GM18505 (cell line): ENCODE measurements around the gene SLFN12.

Experiments used
- ATAC-seq: cut with Tn5 transposase; IDR thresholded peaks from one replicate; pipeline ENCODE4 v1.9.1; 2021; ENCODE audit not compliant: unreplicated experiment
- POLR2A ChIP-seq: IDR thresholded peaks from 4 replicates; pipeline ENCODE4 v1.6.1; 2011; ENCODE audit warnings: borderline replicate concordance; ENCODE audit not compliant: insufficient read depth, insufficient read length; ENCODE audit errors: extremely low read depth

The SLFN12 gene

GRCh38 chr17:35387496-35387895 lies 44.8 kb downstream of the SLFN12 start:
- ATAC-seq, result no peak
- TF ChIP-seq POLR2A, result no peak

- TF ChIP-seq POLR2A, result no peak
- no peak for ATAC-seq
Observed at GRCh38 chr17:35377706-35378105, 54.6 kb downstream of the SLFN12 start.

GRCh38 chr17:35377068-35377467 lies 55.2 kb downstream of the SLFN12 start:
- TF ChIP-seq POLR2A, result no peak
- no peak for ATAC-seq

GRCh38 chr17:35376245-35376644 lies 56.1 kb downstream of the SLFN12 start:
- ATAC-seq, result no peak
- TF ChIP-seq POLR2A, result no peak

- ATAC-seq, result no peak
- no peak for TF ChIP-seq POLR2A
Observed at GRCh38 chr17:35374766-35375344, 57.4 kb downstream of the SLFN12 start.

GRCh38 chr17:35373984-35374765 lies 58.1 kb downstream of the SLFN12 start:
- peak; percentile 2 for TF ChIP-seq POLR2A
- ATAC-seq, result peak; percentile 46

- peak; percentile 65 for TF ChIP-seq POLR2A
- ATAC-seq, result no peak
Observed at GRCh38 chr17:35373534-35373983, 58.7 kb downstream of the SLFN12 start, which contains the start of gene SLFN11. SLFN11 (minus strand) TSS chr17:35373621; CDS start chr17:35363807, 9,814 bp downstream.

- TF ChIP-seq POLR2A, result no peak
- ATAC-seq, result no peak
Observed at GRCh38 chr17:35372846-35373533, 59.3 kb downstream of the SLFN12 start.

- no peak for TF ChIP-seq POLR2A
- ATAC-seq, result no peak
Observed at GRCh38 chr17:35371934-35372333, 60.4 kb downstream of the SLFN12 start.

- peak; percentile 85 for ATAC-seq
- TF ChIP-seq POLR2A, result no peak
Observed at GRCh38 chr17:35368081-35368830, 64.0 kb downstream of the SLFN12 start.

GRCh38 chr17:35361027-35361426 lies 71.3 kb downstream of the SLFN12 start:
- ATAC-seq, result no peak
- TF ChIP-seq POLR2A, result no peak
